ENCODE results near the gene HDAC7.

HDAC7 gene

DNA sequence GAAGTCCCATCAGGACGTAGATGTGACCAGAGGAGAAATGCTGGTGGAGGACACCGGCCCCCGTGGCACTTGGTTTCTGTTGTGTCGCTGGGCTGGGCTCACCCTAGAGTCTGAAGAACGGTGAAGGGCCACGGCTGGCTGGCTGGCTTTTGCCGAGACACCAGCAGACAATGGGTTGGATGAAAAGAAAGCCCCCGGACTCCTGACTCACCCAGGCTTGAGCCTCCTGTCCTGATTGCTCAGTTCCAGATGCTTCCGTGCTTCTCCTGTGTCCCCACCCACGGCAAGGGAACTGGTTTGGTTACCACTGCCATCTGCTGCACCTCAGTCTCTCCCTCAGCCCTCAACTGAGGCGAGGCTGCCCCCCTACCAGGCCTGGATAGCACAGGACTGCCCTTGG lies 84.1 kb downstream of the HDAC7 start:
- peaks cover 0 to 11% (median 9%) of the 10 kb centered on the region in 4 experiments for H3K4me1 ChIP-seq (ENCODE audit: control extremely low read depth in 1 of 4, control insufficient read depth in 4 of 4, insufficient read depth in 4 of 4, low read length in 3 of 4)
- 95% methylated on average over 11 of the region's 11 CpGs for WGBS (ENCODE audit: insufficient coverage)
- CTCF ChIA-PET: interaction anchor here (0.9 to 35.4 kb wide), 6 partner anchors 8 to 43 kb away, joined by 3 to 1109 read pairs (median 44); partner anchors contain the start of gene SLC48A1

DNA sequence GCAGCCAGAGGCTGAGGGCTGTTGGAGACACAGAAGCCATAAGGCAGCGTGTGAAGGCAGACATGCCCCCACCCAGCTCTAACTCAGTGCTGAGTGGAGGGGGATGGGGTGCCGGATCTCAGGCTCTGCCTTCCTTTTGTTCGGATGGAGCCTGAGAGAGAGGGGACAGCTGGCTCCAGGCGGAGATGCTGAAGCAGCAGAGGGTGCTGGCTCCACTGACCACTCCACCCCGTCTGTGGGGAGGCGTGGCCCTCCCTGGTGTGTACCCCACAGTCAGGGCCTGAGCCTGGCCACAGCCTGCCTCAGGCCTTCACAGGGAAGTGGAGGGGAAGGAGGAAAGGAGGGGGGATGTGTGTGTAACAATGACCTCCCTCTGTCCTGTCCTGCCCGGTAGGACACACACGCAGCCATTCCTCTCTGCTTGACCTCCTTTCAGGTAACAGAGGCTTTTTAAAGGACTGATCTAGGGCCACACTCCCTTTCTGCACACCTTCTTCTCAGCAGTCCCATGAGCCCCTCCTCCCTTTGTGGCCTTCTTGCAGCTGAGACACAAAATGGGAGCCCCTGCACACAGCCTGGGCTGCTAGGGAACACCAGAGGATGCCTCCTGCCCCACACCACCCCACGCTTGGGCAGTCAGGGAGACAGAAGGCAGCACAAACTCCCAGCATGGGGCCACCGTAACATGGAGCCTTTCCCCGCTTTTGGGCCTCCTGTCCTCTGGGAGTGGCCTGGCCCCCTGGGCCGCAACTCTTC lies 84.8 kb downstream of the HDAC7 start:
- DNase-seq: no peak
- Histone ChIP-seq H3K36me3 (ENCODE audit: control insufficient read depth in 4 of 4, insufficient read depth in 4 of 4, low read length in 3 of 4) (peaks cover 0 to 7% (median 1%) of the 10 kb centered on the region in 4 experiments), H3K4me3 (ENCODE audit: control insufficient read depth in 1 of 7, extremely low read depth in 1 of 7, insufficient read depth in 4 of 7, low read depth in 2 of 7, low read length in 6 of 7) (no peak overlapping the region), H3K27ac (ENCODE audit: insufficient read depth in 1 of 2, low read depth in 1 of 2, low read length in 2 of 2, poor library complexity in 1 of 2, severe bottlenecking in 2 of 2) (no peak overlapping the region), H3K27me3 (replicated peaks in 2 of 5; ENCODE audit: control insufficient read depth in 4 of 5, insufficient read depth in 5 of 5, low read length in 4 of 5) (no peaks in the 10 kb centered on the region), H3K4me1 (ENCODE audit: control extremely low read depth in 1 of 4, control insufficient read depth in 4 of 4, insufficient read depth in 4 of 4, low read length in 3 of 4) (peaks cover 0 to 4% (median 1%) of the 10 kb centered on the region in 4 experiments), H3K9me3 (ENCODE audit: control extremely low read depth in 1 of 5, control insufficient read depth in 4 of 5, insufficient read depth in 2 of 5, low read depth in 1 of 5, low read length in 4 of 5) (no peaks in the 10 kb centered on the region)
- ChIA-PET CTCF (interaction anchor here (0.9 to 35.4 kb wide), 6 partner anchors 9 to 44 kb away, joined by 3 to 1109 read pairs (median 70); partner anchors contain the start of gene SLC48A1), POLR2A (no interaction called here)
- WGBS (ENCODE audit: insufficient coverage): 97% methylated on average over 6 of the region's 12 CpGs

More for the DNA sequence above, 84.1 kb downstream of the HDAC7 start:
- H3K27me3 ChIP-seq (replicated peaks in 2 of 5; ENCODE audit: control insufficient read depth in 4 of 5, insufficient read depth in 5 of 5, low read length in 4 of 5): no peaks in the 10 kb centered on the region
- DNase-seq: no peak
- POLR2A ChIA-PET: no interaction called here
- no peak overlapping the region for H3K27ac ChIP-seq (ENCODE audit: insufficient read depth in 1 of 2, low read depth in 1 of 2, low read length in 2 of 2, poor library complexity in 1 of 2, severe bottlenecking in 2 of 2)
- peaks cover 0 to 7% (median 1%) of the 10 kb centered on the region in 4 experiments for H3K36me3 ChIP-seq (ENCODE audit: control insufficient read depth in 4 of 4, insufficient read depth in 4 of 4, low read length in 3 of 4)
- no peaks in the 10 kb centered on the region for H3K9me3 ChIP-seq (ENCODE audit: control extremely low read depth in 1 of 5, control insufficient read depth in 4 of 5, insufficient read depth in 2 of 5, low read depth in 1 of 5, low read length in 4 of 5)
- no peak overlapping the region for H3K4me3 ChIP-seq (ENCODE audit: control insufficient read depth in 1 of 7, extremely low read depth in 1 of 7, insufficient read depth in 4 of 7, low read depth in 2 of 7, low read length in 6 of 7)

DNA sequence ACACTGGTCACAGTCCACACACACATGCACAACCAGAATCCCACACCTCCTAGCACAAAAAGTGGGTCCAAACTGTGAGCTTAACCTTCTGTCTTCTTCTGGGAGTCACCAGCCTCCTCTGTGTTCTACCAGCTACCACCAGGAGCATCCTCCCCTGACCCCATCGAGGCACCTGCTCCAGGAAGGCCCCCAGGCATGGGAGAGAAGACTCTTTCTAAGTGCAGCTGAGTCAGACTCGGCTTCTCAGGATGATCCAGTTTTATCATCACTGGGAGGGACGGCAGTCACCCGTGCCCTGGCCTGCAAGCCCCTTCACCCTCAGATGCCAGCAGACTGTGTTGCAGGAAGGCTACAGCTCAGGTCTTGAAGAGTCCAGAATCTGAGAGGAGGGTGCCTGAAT lies 86.6 kb downstream of the HDAC7 start:
- 98% methylated on average over 4 of the region's 4 CpGs for WGBS (ENCODE audit: insufficient coverage)
- ChIA-PET POLR2A (interaction anchor here (0.6 kb wide), 2 partner anchors 75 to 252 kb away, joined by 3 to 5 read pairs; no protein-coding TSS in a partner anchor), CTCF (interaction anchor here (1.0 to 35.4 kb wide), 9 partner anchors 8 to 117 kb away, joined by 3 to 1109 read pairs (median 10); partner anchors contain the start of genes ENDOU, RAPGEF3 and SLC48A1)
- H3K27ac ChIP-seq (ENCODE audit: insufficient read depth in 1 of 2, low read depth in 1 of 2, low read length in 2 of 2, poor library complexity in 1 of 2, severe bottlenecking in 2 of 2): no peak overlapping the region
- no peaks in the 10 kb centered on the region for H3K4me1 ChIP-seq (ENCODE audit: control extremely low read depth in 1 of 4, control insufficient read depth in 4 of 4, insufficient read depth in 4 of 4, low read length in 3 of 4)
- peaks cover 0 to 5% (median 1%) of the 10 kb centered on the region in 4 experiments for H3K36me3 ChIP-seq (ENCODE audit: control insufficient read depth in 4 of 4, insufficient read depth in 4 of 4, low read length in 3 of 4)
- H3K9me3 ChIP-seq (ENCODE audit: control extremely low read depth in 1 of 5, control insufficient read depth in 4 of 5, insufficient read depth in 2 of 5, low read depth in 1 of 5, low read length in 4 of 5): no peaks in the 10 kb centered on the region
- no peak for DNase-seq
- no peaks in the 10 kb centered on the region for H3K27me3 ChIP-seq (replicated peaks in 2 of 5; ENCODE audit: control insufficient read depth in 4 of 5, insufficient read depth in 5 of 5, low read length in 4 of 5)
- no peak overlapping the region for H3K4me3 ChIP-seq (ENCODE audit: control insufficient read depth in 1 of 7, extremely low read depth in 1 of 7, insufficient read depth in 4 of 7, low read depth in 2 of 7, low read length in 6 of 7)
